Ramos (cell line): ENCODE results near the gene KIF16B.
"Not testable (repeated sequence)": the region's sequence is repeated elsewhere in the genome, so short reads cannot be mapped to it uniquely, and the experiment has no call there.

ENCODE experiments used
- in situ Hi-C: fragments of 300-500 bp; cut with MboI; formaldehyde crosslinking; loops from one replicate; pipeline ENCODE4 v1.14.3; 2022; ENCODE audit warnings: low sequenced_read_pairs; ENCODE audit not compliant: unreplicated experiment

KIF16B gene

DNA sequence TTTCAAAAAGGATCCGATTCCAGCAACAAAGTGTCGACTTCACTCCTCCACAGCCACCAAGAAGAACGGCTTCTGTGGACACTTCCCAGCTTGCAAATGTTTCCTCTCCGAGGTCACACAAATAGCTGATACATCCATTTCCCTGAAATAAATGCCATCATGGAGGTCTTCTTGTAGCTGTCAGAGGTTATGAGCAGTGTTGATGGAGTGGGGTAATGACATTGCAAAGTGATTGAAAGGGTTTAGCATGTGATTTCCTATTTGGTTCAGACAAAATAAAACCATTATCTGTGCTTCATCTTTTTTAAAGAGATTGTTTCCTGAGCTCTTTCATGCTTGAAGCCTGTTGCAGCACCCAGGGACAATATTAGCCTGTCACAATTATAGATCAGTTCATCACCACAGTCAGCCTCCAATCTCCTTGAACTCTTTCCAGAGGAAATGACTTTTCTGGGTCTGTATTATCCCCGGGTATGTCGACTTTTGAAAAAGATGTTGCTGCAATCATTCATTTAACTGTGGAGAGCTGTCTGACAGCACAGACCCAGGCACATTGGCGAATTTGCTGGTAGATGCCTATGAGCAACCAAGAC is 16.9 kb upstream of the KIF16B start:
- in situ Hi-C loops, result no loop called here

DNA sequence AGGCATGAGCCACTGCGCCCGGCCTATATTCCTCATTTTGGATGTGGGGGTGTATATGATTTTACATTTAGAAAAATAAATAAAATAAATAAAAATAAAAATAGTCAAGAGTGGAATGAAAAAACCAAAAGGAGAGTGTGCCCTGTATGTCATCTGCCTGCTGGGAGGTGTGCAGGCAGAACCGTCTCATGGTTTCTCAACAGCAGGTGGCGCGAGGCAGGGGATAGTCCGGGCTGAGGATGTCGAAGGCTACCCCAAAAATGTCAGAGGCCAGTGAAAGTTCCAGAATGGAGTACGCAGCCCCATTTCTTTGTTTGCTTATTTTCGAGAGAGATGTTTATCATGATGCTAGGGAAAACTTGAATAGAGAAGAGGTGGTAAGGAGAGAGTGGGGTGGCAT is 16.4 kb upstream of the KIF16B start:
- in situ Hi-C loops, result no loop called here

DNA sequence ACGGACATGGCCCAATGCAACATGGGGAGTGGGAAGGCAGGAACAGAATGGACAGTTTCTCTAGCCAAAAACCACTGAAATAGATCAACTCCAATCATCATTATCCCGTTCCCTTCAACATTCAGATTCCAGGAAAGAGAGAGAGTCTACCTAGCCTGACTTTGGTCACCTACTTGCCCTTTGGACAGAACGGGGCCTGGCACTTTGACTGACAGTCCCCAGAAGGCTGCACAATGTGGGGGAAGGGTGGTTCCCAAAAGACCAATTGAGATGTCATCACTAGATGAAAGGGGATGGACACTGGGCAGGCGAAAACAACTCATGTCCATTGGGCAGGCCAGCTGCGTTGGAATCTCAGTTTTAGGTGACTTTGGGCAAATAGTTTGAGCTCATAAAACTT is 15.0 kb upstream of the KIF16B start:
- in situ Hi-C loops, result no loop called here

DNA sequence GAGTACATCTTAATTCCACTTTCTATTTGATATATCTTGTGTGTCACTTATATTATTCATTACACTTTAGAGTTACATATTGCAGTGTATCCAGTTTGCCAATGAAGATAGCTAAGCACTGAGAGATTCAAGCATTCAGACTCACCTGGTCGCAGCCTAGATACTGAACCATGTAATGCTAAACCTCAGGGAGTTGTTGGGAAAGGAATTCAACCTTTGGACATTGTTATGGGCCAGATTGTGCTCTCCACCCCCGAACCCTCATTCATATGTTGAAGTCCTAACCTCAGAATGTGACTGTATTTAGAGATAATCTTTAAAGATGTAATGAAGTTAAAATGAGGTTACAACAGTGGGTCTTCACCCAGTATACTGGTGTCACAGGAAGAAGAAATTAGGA is 13.8 kb upstream of the KIF16B start:
- in situ Hi-C loops, result no loop called here

DNA sequence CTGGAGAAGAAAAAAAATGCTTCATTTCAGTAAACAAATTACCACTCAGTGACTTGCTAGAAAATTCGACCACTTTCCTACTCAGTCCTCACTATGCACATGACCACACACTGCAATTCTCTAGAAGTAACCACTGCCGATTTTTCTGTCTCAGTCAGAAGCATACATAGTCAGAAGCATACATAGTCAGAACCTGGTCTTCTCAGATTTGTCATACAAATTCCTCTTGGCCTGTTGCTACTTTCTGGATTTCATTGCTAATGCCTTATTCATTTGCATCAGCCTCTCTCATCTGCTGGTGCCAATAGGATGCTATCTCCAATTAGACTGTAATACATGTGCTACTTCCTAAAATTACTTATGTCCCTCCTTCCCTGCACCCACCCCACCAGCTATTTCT is 10.2 kb upstream of the KIF16B start:
- in situ Hi-C loops, result no loop called here

DNA sequence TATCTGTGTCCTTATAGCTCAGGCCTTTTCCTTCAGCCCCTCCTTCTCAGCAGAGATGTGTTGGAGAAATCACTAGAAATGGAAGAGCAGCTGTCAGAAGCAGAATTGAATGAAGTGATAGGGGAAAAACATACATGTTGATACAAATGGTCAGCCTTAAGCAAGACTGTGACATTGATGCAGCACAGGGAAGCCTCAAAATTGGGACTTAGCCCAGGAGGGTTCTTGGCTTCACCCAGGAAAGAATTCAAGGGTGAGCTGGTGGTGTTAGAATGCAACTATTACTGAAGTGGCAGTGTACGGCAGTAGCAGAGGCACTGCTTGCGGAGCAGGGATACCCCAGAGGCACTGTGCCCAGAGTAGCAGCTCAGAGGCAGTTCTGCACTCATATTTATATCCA is 8.0 kb upstream of the KIF16B start:
- in situ Hi-C loops, result no loop called here

DNA sequence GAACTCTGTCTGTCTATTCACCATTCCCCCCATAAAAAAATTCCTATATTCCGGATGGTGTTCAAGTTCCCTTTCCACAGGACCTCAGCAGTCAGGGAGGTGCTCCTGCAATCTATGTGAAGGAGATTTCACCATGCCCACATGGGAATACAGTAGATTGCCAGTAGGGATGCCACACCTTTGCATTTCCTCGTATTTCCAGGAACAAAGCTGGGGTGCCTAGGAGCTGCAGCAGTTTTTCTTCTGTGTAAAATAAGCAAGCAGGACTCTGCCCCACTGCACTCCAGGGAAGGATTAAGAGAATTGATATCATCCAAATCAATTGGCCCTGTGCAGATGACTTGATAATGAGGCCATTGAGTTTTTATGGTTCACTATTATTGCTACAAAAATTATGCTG is 7.4 kb upstream of the KIF16B start:
- in situ Hi-C loops, result no loop called here

DNA sequence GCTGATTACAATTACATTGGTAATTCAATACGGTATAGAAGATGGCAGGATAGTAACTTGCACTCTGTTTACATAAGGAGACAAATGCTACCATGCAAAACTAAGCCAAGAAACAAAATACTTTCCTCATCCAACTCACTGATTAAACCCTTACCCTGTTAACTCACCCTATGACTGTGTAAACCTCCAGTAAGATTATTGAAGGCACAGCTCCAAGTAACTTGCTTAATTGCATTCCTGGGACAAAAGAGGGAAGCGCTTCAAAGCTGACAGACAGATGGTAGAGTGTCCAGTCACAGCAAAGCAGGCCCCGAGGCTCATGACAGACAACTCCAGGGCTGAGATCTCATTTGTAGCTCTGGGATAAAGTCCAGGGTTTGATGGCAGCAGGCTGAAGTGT is 6.9 kb upstream of the KIF16B start:
- in situ Hi-C loops, result no loop called here

DNA sequence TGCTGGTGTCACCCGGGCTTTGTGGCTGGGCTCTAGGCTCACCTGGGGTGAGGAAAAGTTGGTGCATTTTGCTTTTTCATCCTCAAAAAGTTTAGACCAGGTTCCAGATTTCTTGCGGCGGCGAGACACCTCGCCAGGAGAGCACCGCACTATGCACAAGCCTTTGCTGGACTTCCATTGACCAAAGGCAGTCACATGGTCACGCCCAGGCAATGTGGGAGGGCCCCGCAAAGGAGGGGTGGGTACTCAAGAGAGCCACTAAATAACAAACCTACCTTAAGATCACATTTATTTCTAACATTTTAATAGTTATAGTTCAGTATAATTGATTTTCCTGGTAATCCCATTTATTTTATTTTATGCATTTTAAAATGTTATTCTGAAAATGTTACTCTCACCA is 3.0 kb upstream of the KIF16B start:
- in situ Hi-C loops, result no loop called here

DNA sequence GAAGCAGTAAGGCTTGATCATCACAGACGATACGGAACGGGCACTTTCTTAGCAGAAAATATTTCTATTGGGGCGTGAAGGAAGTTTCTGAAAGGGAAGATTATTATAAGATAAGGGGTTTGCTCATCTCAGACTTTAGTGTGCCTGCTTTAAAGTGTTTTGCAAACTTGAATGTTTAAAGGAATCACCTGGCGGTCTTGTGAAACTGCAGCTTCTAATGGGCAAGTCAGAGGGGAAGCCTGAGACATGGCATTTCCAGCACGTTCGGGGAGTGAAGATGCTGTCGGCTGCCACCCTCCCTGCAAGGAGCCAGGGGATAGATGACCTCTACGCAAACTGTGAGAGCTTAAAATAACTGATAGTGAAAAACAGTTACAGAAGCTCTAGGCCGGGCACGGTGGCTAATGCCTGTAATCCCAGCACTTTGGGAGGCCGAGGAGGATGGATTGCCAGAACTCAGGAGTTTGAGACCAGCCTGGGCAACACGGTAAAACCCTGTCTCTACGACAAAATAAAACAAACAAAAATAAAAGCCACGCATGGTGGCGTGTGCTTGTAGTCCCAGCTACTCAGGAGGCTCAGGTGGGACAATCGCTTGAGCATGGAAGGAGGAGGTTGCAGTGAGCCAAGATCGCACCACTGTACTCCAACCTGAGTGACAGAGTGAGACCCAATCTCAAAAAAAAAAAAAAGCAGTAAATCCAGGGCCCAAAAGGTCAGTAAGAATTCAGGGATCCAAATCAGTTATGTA is 2.3 kb upstream of the KIF16B start:
- in situ Hi-C loops, result no loop called here

DNA sequence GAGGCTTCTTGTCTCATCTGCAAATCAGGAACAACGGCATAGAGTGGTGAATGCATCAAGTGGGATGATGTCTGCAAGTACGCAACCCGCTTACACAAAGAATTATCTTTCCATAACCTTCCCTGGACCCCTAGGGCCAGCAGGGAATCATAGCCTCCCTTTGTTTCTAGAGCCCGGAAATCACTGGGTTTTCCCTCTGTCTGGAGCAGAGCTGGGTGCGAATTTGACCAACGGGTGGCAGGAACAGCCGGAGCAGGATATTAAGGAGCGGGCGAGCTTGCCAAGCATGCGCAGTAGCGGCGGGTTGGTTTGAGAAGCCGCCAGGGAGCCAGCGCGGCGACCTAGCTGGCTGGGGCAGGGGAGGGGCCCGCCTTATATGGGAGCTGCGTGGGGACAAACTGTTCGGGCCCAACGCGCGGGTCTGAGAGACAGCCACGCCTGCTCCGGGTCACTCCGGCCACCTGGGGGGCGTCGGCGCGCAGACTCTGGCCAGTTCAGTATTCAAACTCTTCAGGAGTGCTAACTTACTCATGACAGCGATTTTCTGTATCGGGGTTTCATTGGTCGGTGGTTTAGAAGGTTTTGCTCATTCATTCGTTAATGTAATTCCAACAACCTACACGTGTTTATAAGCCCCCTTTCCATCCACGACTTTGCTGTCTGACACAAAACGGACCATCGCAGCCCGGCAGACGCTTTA is 1.6 kb upstream of the KIF16B start:
- in situ Hi-C loops, result no loop called here

DNA sequence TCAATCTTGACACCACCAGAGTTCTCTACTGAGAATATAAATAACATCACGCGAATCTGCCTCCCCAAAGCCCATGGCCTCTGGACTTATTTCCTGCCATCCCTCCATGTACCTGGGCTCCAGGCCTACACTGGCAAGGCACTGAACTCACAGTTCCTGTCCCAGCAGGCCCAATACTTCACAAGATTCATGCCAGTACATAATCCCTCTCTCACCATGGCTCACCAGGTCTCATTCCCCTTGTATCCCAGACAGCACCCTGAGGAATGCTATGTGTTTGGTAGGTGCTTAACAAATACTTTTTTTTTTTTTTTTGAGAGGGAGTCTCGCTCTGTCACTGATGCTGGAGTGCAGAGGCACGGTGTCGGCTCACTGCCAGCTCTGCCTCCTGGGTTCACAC is 1.9 kb downstream of the KIF16B start:
- in situ Hi-C loops, result no loop called here

DNA sequence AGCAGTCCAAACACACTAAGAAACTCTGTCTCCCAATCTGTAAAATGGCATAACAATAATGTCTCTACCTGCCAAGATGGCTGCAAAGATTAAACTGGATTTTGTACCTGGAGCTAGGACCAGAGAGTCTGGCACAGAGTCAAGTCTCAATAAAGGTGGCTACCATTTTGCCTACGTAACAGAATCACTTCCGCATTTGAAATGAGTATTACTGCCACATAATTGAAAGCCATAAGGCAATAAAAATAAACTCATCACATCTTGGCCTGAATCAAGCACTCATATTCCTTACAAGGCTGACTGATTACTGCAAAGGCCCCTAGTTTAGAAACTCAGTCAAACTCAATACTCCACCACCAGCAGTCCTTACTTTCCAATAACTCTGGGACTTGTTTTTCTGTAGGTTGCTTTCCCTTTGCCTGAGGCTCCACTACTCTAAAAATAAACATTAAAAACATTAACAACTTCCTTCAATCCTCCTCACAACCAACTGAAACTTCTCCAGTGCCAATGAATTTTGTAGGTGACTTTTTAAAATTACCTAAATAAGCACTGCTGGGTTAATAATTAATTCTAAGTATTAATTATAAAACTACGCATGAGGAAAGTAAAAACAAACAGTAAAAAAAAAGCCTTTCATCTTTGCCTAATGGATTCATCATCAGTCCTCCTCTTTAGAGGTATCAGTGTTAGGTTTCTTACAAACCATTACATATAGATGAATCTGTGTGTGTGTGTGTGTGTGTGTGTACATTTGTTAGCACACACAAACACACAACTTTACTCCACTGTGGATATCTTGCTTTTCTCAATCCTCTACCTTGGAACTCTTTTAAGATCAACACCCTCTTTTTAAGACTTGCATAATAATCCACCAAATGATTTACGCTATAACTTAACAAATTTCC is 3.7 kb downstream of the KIF16B start:
- in situ Hi-C loops, result no loop called here

DNA sequence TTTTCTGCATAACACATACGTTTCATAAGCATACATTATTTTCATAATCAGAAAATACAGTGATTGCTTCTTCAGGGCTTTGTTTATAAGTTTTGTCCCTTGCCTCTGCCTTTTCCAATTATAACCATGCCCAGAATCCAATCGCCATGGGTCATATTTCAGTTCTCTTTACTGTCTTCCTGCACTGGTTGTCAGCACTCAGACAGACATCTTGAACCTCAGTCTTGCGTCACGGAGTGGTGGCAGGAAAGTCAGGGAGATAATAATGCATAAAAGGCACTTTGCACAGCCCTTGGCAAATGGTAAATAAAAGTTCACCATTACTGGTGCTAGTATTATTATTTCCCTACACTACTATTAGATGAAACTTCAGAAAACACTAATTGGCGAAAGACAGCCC is 7.2 kb downstream of the KIF16B start:
- in situ Hi-C loops, result no loop called here

DNA sequence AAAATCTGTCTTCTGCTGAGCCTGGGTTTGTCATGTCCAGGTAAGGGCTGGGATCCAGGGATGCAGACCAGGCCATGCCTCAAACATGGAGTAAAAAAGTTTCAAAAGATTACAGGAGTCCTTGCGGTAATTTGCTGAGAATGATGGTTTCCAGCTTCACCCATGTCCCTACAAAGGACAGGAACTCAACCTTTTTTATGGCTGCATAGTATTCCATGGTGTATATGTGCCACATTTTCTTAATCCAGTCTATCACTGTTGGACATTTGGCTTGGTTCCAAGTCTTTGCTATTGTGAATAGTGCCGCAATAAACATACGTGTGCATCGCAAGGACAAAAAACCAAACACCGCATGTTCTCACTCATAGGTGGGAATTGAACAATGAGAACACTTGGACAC is 9.2 kb downstream of the KIF16B start:
- in situ Hi-C loops, result not testable (repeated sequence)

DNA sequence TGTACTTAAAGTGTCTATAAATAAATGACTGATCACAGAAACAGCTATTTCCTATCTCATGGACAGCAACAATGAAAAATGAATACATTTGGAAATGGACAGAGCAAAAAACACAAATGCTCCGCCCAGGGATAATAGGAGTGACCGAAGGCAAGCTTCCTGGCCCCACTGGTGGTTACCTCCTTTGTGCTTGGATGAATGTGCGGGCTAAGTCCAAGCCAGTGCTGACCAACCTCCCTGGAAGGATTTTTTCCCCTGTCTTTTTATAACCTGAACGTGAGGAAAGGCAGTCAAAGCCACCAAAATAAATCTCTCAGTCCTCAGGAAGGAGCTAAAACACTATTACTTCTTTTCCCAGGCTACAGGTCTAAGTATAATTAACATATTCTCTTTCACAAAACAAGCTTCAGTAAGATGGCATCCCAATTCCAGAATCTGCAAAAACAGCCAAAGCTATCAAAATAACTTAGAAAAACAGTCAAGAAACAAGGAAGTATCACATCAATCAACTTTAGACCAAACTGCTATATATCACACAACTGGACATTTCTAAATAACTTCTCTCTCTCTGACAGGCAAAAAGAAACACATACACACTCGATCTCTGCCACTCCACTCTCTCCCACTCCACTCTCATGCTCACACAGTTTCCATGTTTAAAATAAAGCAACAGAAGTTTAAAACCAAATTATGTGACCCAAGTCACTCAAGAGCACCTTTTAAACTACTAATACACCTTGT is 10.0 kb downstream of the KIF16B start:
- in situ Hi-C loops, result no loop called here

DNA sequence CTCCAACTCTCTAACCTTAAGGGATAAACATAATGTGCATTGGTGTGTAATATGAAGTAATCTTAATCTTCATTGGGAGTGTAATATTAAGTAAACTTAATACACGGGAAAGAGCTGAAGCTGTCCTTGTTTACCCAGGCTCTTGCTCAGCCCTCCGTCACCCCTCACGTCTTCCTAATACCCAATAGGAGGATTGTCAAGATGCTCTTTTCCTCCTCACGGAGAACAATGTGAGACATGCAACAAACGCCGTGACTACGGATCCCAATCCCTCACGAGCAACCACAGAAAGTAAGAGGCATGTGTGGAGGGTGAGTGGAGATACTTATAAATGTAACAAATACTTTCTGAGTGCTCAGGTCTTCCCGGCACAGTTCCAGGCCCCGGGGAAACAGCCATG is 11.0 kb downstream of the KIF16B start:
- in situ Hi-C loops, result no loop called here

DNA sequence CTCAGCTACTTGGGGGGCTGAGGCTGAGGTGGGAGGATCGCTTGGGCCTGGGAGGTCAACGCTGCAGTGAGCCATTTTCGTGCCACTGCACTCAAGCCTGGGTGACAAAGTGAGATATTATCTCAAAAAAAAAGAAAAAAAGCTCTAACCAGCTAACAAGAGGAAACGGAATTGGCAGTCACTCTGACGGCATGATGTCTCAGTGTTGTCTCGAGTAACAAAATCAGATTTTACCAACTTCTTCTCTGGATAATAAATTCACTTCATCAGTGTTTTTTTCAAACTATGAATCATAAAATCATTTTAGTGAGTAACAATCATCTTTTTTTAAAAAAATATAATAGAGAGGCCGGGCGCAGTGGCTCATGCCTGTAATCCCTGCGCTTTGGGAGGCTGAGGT is 12.6 kb downstream of the KIF16B start:
- in situ Hi-C loops, result no loop called here

DNA sequence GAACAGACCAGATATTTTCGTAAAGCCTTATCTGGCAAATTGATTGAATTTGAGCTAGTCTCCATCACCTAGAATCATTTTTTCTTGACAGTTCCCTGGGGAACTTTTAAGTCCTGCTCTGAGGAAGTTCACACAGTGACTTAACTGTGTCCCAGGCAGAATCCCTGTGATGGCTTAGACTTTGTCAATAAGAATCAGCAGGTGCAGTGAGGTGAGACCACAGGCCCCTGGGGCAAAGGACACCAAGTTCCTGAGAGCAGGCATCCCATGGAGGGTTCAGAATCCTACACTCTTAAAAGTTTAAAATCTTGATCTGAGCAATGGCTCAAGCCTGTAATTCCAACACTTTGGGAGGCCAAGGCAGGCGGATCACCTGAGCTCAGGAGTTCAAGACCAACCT is 13.0 kb downstream of the KIF16B start:
- in situ Hi-C loops, result no loop called here

DNA sequence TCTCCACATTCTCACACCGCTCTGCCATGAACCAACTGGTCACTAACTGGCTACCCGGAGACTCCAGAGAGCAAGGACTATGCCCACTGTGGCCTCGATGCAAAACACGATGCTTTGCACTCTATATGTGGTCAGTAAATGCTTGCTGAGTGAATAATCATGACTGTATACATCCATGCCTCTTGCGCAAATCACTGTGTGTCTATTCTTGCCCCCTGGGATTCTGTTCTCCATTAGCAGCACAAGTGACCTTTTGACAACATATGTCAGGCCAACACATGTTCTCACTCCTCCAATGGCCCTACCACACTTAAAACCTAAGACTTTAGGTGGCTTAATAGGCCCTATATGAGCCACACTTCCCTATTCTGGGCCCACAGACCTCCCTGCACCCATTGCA is 16.9 kb downstream of the KIF16B start:
- in situ Hi-C loops, result no loop called here
